GM10248 (cell line): Measurements from ENCODE around the gene ZMIZ1.

ENCODE experiments used
- CTCF ChIA-PET: fragments of 300-600 bp; sonication (Branson Sonifier 250); formaldehyde crosslinking; extraction: SDS; loops from one replicate; lab custom pipeline; 2021; ENCODE audit warnings: antibody characterized with exemption; lab: Yijun Ruan, JAX
- POLR2A ChIA-PET: fragments of 350-650 bp; sonication (Branson Sonifier 250); formaldehyde crosslinking; extraction: SDS; loops from one replicate; lab custom pipeline; 2020; ENCODE audit warnings: antibody characterized with exemption; lab: Yijun Ruan, JAX
- DNase-seq: peaks from one replicate; pipeline ENCODE4 v3.0.0; 2012; ENCODE audit errors: extremely low spot score
- CTCF ChIP-seq: IDR thresholded peaks from 2 replicates; pipeline ENCODE4 v1.5.1; 2012; ENCODE audit warnings: mild to moderate bottlenecking, low read depth; ENCODE audit errors: extremely low read depth, missing control alignments, control extremely low read depth

ZMIZ1 gene

GRCh38 chr10:79215531-79215930 lies 146.8 kb downstream of the ZMIZ1 start:
- ChIA-PET CTCF (no interaction called here), POLR2A (no interaction called here)
- no peak for DNase-seq

GRCh38 chr10:79219322-79219957 lies 150.7 kb downstream of the ZMIZ1 start:
- ChIA-PET POLR2A (no interaction called here), CTCF (interaction anchor here (1.7 kb wide), 1 partner anchor 24 kb away, joined by 8 read pairs; no protein-coding TSS in a partner anchor)
- TF ChIP-seq CTCF = no peak
- no peak for DNase-seq

More at GRCh38 chr10:79215531-79215930, 146.8 kb downstream of the ZMIZ1 start:
- TF ChIP-seq CTCF = no peak

GRCh38 chr10:79220307-79220706 lies 151.5 kb downstream of the ZMIZ1 start:
- DNase-seq = no peak
- POLR2A ChIA-PET = no interaction called here
- CTCF ChIA-PET = interaction anchor here (1.3 to 1.7 kb wide), 2 partner anchors 14 to 25 kb away, joined by 3 to 8 read pairs; no protein-coding TSS in a partner anchor
- no peak for TF ChIP-seq CTCF

- POLR2A ChIA-PET = no interaction called here
- DNase-seq = no peak
- CTCF ChIA-PET = interaction anchor here (1.3 to 1.4 kb wide), 3 partner anchors 16 to 25 kb away, joined by 3 to 6 read pairs (median 4); no protein-coding TSS in a partner anchor
- TF ChIP-seq CTCF = no peak
These were observed 152.6 kb downstream of the ZMIZ1 start for GRCh38 chr10:79221110-79222051.

GRCh38 chr10:79222186-79222585 lies 153.4 kb downstream of the ZMIZ1 start:
- POLR2A ChIA-PET = no interaction called here
- CTCF ChIA-PET = interaction anchor here (1.4 kb wide), 1 partner anchor 20 kb away, joined by 4 read pairs; no protein-coding TSS in a partner anchor

More at GRCh38 chr10:79222186-79222585, 153.4 kb downstream of the ZMIZ1 start:
- TF ChIP-seq CTCF = no peak
- no peak for DNase-seq
